GM21825 (cell line): ENCODE data around the gene S100A2.
"Not testable (repeated sequence)": the region's sequence is repeated elsewhere in the genome, so short reads cannot be mapped to it uniquely, and the experiment has no call there.

Experiments used
- ATAC-seq: cut with Tn5 transposase; IDR thresholded peaks from one replicate; pipeline ENCODE4 v1.9.1; 2021; ENCODE audit warnings: mild to moderate bottlenecking, moderate library complexity; ENCODE audit not compliant: unreplicated experiment

S100A2 gene

GRCh38 chr1:153534226-153534924, 31.3 kb downstream of the S100A2 start:
- ATAC-seq: no peak

GRCh38 chr1:153533689-153534201, 31.9 kb downstream of the S100A2 start:
- no peak for ATAC-seq

- ATAC-seq: no peak
Measured at GRCh38 chr1:153532769-153533599, 32.7 kb downstream of the S100A2 start.

- ATAC-seq: no peak
Measured at GRCh38 chr1:153532181-153532580, 33.5 kb downstream of the S100A2 start.

GRCh38 chr1:153531638-153532037, 34.0 kb downstream of the S100A2 start:
- no peak for ATAC-seq

GRCh38 chr1:153527683-153528040, 38.0 kb downstream of the S100A2 start:
- ATAC-seq: no peak

- no peak for ATAC-seq
Measured at GRCh38 chr1:153527023-153527682, 38.5 kb downstream of the S100A2 start.

GRCh38 chr1:153526132-153526543, 39.5 kb downstream of the S100A2 start:
- no peak for ATAC-seq

GRCh38 chr1:153525088-153525728, 40.4 kb downstream of the S100A2 start:
- no peak for ATAC-seq

- ATAC-seq: not testable (repeated sequence)
Measured at GRCh38 chr1:153522353-153523048, 43.1 kb downstream of the S100A2 start.

- ATAC-seq: not testable (repeated sequence)
Measured at GRCh38 chr1:153521808-153522207, 43.8 kb downstream of the S100A2 start.

GRCh38 chr1:153520818-153521476, 44.7 kb downstream of the S100A2 start:
- ATAC-seq: no peak

GRCh38 chr1:153520137-153520691, 45.4 kb downstream of the S100A2 start:
- ATAC-seq: not testable (repeated sequence)

GRCh38 chr1:153519242-153519641, 46.4 kb downstream of the S100A2 start:
- ATAC-seq: no peak

- no peak for ATAC-seq
Measured at GRCh38 chr1:153515504-153516394, 49.9 kb downstream of the S100A2 start.

GRCh38 chr1:153513666-153514065, 52.0 kb downstream of the S100A2 start:
- ATAC-seq: no peak

- no peak for ATAC-seq
Measured at GRCh38 chr1:153513023-153513422, 52.6 kb downstream of the S100A2 start.
